ENCODE data around the gene DDC.

DNA sequence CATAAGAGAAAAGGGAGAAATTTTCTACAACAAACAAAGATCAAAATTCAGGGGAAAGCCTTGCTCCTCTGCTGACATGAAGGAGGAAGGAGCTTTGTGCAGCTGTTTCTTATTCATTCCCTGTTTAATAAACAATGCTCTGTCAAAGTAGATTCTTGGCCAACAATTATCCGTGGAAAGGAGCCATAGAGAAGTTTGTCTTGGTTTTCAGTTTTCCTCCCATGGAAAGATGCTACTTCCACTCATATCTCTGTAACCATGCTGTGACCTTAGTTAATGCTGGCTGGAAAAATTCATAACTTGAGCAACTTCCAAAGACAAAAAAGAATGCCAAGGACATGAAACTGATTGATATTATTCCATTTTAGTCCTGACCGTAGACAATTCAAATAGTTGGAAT is 8.1 kb downstream of the DDC start:
- TF ChIP-seq, protein P1, sequence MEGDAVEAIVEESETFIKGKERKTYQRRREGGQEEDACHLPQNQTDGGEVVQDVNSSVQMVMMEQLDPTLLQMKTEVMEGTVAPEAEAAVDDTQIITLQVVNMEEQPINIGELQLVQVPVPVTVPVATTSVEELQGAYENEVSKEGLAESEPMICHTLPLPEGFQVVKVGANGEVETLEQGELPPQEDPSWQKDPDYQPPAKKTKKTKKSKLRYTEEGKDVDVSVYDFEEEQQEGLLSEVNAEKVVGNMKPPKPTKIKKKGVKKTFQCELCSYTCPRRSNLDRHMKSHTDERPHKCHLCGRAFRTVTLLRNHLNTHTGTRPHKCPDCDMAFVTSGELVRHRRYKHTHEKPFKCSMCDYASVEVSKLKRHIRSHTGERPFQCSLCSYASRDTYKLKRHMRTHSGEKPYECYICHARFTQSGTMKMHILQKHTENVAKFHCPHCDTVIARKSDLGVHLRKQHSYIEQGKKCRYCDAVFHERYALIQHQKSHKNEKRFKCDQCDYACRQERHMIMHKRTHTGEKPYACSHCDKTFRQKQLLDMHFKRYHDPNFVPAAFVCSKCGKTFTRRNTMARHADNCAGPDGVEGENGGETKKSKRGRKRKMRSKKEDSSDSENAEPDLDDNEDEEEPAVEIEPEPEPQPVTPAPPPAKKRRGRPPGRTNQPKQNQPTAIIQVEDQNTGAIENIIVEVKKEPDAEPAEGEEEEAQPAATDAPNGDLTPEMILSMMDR (IDR thresholded peaks at IDR 0.05) = no peak
- TF ChIP-seq POLR2AphosphoS5 (IDR thresholded peaks at IDR 0.05) (no peak), EP300 (IDR thresholded peaks at IDR 0.05) (no peak)

All from esophagus muscularis mucosa (tissue), 4 donors.